ENCODE measurements around the gene CSNK1E.

CSNK1E gene

DNA sequence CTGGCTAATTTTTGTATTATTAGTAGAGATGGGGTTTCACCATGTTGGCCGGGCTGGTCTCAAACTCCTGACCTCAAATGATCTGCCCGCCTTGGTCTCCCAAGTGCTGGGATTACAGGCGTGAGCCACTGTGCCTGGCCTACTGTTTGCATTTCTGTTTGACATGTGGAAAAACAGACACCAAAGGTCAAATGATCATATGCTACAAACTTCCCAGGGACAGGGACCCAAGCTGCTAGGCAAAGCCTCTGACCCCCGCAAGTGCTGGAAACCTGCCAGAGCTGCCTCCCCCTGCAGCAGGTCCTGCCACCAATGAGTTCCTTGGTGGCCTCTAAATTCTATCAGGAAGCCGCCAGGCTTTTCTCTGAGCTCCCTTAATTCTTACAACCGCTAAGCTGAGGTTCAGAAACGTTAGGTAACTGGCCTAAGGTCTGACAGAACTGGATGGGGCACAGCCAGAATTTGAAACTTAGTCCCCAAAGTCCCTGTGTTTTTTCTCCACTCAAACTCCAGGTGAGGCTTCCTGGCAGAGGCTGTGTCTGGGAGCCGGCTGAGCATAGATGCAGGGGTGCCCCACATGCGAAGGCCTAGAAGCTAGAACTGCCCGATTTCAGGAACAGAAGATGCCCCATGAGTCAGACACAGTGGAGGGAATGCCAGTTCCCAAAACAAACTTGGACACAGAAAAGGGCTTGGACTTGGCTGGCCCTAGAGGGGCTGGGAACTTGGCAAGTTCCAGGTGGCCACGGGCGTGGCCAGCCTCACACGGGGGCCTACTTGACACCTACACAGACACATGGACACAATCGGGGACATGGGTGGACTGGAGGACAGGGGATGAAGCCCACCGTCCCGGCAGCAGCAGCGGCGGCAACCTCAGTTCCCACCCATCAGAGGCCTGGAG, 7.4 kb downstream of the CSNK1E start:
- Histone ChIP-seq H3K27me3 (ENCODE audit: insufficient read depth, insufficient read length) (no peaks in the 10 kb centered on the region), H3K4me1 (ENCODE audit: insufficient read depth, insufficient read length) (peaks cover 22% of the 10 kb centered on the region), H3K9ac (ENCODE audit: insufficient read length, low read depth) (no peak overlapping the region), H3K36me3 (ENCODE audit: insufficient read depth, insufficient read length, low read length) (peaks cover 82% of the 10 kb centered on the region), H3K4me3 (ENCODE audit: insufficient read length, low read depth) (no peak overlapping the region), H3K9me3 (ENCODE audit: insufficient read depth, low read length) (no peaks in the 10 kb centered on the region)
- DNase-seq (ENCODE audit: low read depth, low spot score) = no peak
- TF ChIP-seq SUZ12 (IDR thresholded peaks at IDR 0.05; ENCODE audit: extremely low read depth, insufficient read depth, insufficient read length) = no peak
- no peak for TF ChIP-seq YY1 (IDR thresholded peaks at IDR 0.05; ENCODE audit: insufficient read depth, insufficient read length)
- TF ChIP-seq ZNF274 (IDR thresholded peaks at IDR 0.05; ENCODE audit: low read depth, low read length) = no peak

DNA sequence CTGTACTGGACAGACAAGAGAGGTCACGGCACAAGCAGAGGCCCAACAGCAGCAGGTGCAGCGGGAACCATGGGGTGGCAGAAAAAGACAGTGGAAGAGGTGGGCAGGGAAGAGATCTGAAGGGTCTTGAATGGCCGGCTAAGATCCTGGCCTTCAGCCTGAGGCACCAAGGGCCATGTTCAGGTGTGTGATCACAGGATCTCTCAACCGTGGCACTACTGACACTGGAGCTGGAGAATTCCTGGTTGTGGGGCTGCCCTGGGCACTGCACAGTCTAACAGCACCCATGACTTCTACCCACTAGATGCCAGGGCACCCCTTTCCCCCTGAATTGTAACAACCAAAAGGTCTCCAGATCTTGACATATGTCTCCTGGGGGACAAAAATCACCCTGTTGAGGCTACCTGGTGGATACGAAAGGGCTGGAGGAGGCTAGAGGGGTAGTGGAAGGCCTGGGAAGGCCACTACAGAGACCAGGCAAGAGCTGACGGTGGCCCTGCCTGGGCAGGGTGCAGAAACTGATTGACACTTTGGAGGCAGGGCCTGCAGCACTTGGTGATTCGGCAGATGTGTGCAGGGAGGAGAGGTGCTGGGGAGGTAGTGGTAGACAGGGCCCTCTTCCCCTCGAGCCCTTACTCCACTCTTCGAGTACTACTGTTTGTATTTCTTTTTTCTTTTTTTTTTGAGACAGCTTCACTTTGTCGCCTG, 8.3 kb downstream of the CSNK1E start:
- TF ChIP-seq YY1 (IDR thresholded peaks at IDR 0.05; ENCODE audit: insufficient read depth, insufficient read length) (no peak), SUZ12 (IDR thresholded peaks at IDR 0.05; ENCODE audit: extremely low read depth, insufficient read depth, insufficient read length) (no peak), ZNF274 (IDR thresholded peaks at IDR 0.05; ENCODE audit: low read depth, low read length) (no peak)
- Histone ChIP-seq H3K9ac (ENCODE audit: insufficient read length, low read depth) (no peak overlapping the region), H3K4me1 (ENCODE audit: insufficient read depth, insufficient read length) (peaks cover 18% of the 10 kb centered on the region), H3K4me3 (ENCODE audit: insufficient read length, low read depth) (no peak overlapping the region), H3K9me3 (ENCODE audit: insufficient read depth, low read length) (no peaks in the 10 kb centered on the region), H3K27me3 (ENCODE audit: insufficient read depth, insufficient read length) (no peaks in the 10 kb centered on the region), H3K36me3 (ENCODE audit: insufficient read depth, insufficient read length, low read length) (peaks cover 82% of the 10 kb centered on the region)
- no peak for DNase-seq (ENCODE audit: low read depth, low spot score)

DNA sequence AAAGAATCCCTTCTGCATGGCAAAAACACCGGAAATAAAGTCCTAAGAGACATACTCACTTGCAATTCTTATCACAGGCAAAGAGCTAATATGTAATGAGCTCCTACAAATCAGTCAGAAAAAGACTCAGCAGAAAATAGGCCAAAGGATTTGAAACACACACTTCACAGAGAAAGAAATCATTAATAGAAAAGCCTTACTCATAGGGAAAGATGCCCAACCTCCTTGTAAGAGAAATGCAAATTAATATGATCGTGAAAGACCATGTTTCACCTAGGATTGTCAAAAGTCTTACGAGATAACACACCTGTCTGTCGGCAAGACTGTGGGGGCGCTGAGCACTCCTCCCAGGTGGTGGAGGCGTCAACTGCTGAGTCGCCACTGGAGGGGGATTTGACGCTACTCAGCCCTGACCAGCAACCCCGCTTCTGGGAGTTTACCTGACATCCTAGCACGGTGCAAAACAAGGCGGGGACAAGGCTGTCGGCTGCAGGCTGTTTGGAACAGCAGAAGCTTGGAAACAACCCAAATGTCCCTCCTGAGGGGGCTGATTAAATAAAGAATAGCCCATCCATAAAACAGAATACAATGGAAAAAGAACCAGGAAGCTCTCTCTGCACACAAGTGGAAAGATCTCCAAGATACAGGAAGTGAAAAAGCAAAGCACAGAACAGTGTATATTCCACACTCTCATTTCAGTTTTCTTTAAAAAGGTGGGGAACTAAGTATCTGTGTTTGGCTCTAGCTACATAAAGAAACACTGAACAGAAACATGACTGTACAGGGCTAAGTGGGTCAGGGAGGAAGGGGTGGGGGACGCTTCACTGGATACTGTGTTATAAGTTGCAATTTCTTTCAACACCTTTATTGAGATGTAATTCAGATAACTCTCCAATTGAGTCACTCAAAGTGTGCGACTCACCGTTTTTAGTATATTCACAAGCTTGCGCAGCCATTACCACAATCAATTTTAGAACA, 11.5 kb downstream of the CSNK1E start:
- no peak overlapping the region for H3K4me3 ChIP-seq (ENCODE audit: insufficient read length, low read depth)
- no peaks in the 10 kb centered on the region for H3K27me3 ChIP-seq (ENCODE audit: insufficient read depth, insufficient read length)
- no peak for DNase-seq (ENCODE audit: low read depth, low spot score)
- TF ChIP-seq YY1 (IDR thresholded peaks at IDR 0.05; ENCODE audit: insufficient read depth, insufficient read length) (no peak), SUZ12 (IDR thresholded peaks at IDR 0.05; ENCODE audit: extremely low read depth, insufficient read depth, insufficient read length) (no peak)
- peaks cover 18% of the 10 kb centered on the region for H3K4me1 ChIP-seq (ENCODE audit: insufficient read depth, insufficient read length)
- H3K36me3 ChIP-seq (ENCODE audit: insufficient read depth, insufficient read length, low read length) = peaks cover 81% of the 10 kb centered on the region
- H3K9me3 ChIP-seq (ENCODE audit: insufficient read depth, low read length) = no peaks in the 10 kb centered on the region
- H3K9ac ChIP-seq (ENCODE audit: insufficient read length, low read depth) = no peak overlapping the region

DNA sequence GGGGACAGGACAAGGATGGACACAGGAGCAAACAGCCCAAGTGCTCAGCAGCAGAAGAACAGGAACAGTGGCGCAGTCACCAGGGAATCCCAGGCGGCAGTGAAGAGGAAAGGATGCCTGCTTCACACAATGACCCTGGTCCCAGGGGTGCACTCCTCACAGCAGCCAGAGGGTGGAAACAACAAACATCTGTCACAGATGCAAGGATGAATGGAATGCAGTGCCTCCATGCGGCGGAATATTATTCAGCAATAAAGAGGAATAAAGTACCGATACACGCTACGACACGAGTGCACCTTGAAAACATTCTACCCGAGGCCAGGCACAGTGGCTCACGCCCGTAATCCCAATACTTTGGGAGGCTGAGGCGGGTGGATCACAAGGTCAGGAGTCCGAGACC, 12.7 kb downstream of the CSNK1E start:
- Histone ChIP-seq H3K27me3 (ENCODE audit: insufficient read depth, insufficient read length) (no peaks in the 10 kb centered on the region), H3K4me1 (ENCODE audit: insufficient read depth, insufficient read length) (peaks cover 23% of the 10 kb centered on the region), H3K4me3 (ENCODE audit: insufficient read length, low read depth) (no peak overlapping the region), H3K36me3 (ENCODE audit: insufficient read depth, insufficient read length, low read length) (peaks cover 81% of the 10 kb centered on the region), H3K9me3 (ENCODE audit: insufficient read depth, low read length) (no peaks in the 10 kb centered on the region), H3K9ac (ENCODE audit: insufficient read length, low read depth) (no peak overlapping the region)
- TF ChIP-seq ZNF274 (IDR thresholded peaks at IDR 0.05; ENCODE audit: low read depth, low read length) = no peak
- TF ChIP-seq SUZ12 (IDR thresholded peaks at IDR 0.05; ENCODE audit: extremely low read depth, insufficient read depth, insufficient read length) = no peak
- no peak for TF ChIP-seq YY1 (IDR thresholded peaks at IDR 0.05; ENCODE audit: insufficient read depth, insufficient read length)
- no peak for DNase-seq (ENCODE audit: low read depth, low spot score)

DNA sequence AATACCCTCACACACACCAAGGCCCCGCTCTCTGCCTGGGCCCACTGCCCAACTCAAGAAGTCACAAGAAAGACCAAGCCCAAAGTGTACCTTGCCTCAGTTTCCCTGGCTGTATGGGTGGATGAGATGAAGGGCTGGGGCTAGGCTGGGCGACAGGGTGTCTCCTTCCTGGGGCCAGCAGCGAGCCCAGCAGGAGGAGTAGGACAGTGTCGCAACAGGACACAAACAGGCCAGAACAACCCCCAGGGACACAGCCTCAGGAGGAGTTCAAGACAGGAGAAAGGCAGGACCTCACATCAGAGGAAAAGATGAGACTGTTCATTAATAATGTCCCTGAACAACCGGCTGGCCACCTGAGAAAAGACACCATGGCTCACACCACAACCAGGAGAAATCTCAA, 13.3 kb downstream of the CSNK1E start:
- H3K4me3 ChIP-seq (ENCODE audit: insufficient read length, low read depth) = no peak overlapping the region
- no peak for DNase-seq (ENCODE audit: low read depth, low spot score)
- no peaks in the 10 kb centered on the region for H3K27me3 ChIP-seq (ENCODE audit: insufficient read depth, insufficient read length)
- no peaks in the 10 kb centered on the region for H3K9me3 ChIP-seq (ENCODE audit: insufficient read depth, low read length)
- peaks cover 26% of the 10 kb centered on the region for H3K4me1 ChIP-seq (ENCODE audit: insufficient read depth, insufficient read length)
- TF ChIP-seq SUZ12 (IDR thresholded peaks at IDR 0.05; ENCODE audit: extremely low read depth, insufficient read depth, insufficient read length) (no peak), ZNF274 (IDR thresholded peaks at IDR 0.05; ENCODE audit: low read depth, low read length) (no peak), YY1 (IDR thresholded peaks at IDR 0.05; ENCODE audit: insufficient read depth, insufficient read length) (no peak)
- H3K9ac ChIP-seq (ENCODE audit: insufficient read length, low read depth) = no peak overlapping the region
- peaks cover 83% of the 10 kb centered on the region for H3K36me3 ChIP-seq (ENCODE audit: insufficient read depth, insufficient read length, low read length)

DNA sequence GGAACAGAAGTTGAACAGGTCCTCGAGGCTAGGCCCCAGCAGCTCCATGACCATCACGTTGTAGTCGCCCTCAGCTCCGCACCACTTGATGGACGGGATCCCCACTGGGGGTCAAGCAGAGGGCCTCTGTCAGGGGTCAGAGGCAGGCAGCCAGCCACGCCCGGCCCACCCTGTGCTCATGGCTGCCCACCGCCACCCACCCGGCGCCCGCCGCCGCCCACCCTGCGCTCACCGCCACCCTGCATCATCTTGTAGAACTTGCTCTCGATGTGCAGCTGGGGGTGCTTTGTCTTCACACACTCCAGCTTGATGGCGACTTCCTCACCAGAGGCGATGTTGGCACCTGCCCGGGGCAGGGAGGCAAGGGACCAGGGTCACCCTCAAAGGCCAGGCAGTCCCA, 14.3 kb downstream of the CSNK1E start:
- Histone ChIP-seq H3K27me3 (ENCODE audit: insufficient read depth, insufficient read length) (no peaks in the 10 kb centered on the region), H3K9ac (ENCODE audit: insufficient read length, low read depth) (no peak overlapping the region), H3K4me1 (ENCODE audit: insufficient read depth, insufficient read length) (peaks cover 23% of the 10 kb centered on the region), H3K9me3 (ENCODE audit: insufficient read depth, low read length) (no peaks in the 10 kb centered on the region), H3K36me3 (ENCODE audit: insufficient read depth, insufficient read length, low read length) (peaks cover 83% of the 10 kb centered on the region), H3K4me3 (ENCODE audit: insufficient read length, low read depth) (no peak overlapping the region)
- no peak for DNase-seq (ENCODE audit: low read depth, low spot score)
- TF ChIP-seq SUZ12 (IDR thresholded peaks at IDR 0.05; ENCODE audit: extremely low read depth, insufficient read depth, insufficient read length) (no peak), YY1 (IDR thresholded peaks at IDR 0.05; ENCODE audit: insufficient read depth, insufficient read length) (no peak), ZNF274 (IDR thresholded peaks at IDR 0.05; ENCODE audit: low read depth, low read length) (no peak)

Data from NT2/D1 (cell line).